Astrocyte of the spinal cord (primary cell): ENCODE results near the gene CD109.
"Not testable (repeated sequence)": the region's sequence is repeated elsewhere in the genome, so short reads cannot be mapped to it uniquely, and the experiment has no call there.

Experiments used
- DNase-seq: peaks from one replicate; pipeline ENCODE4 v3.0.0; 2011; ENCODE audit warnings: low read depth, low spot score
- H3K4me3 ChIP-seq: 2 replicates; pipeline ENCODE4 v1.5.1; 2011; ENCODE audit warnings: low read depth, mild to moderate bottlenecking, low read length, moderate library complexity
- in situ Hi-C: cut with HindIII; loops from 2 replicates; pipeline ENCODE4 v1.10.0; 2017; ENCODE audit warnings: low sequenced_read_pairs
- TF ChIP-seq, protein P1 (sequence below): IDR thresholded peaks from 2 replicates; pipeline ENCODE4 v1.5.1; 2012; ENCODE audit warnings: low read depth, mild to moderate bottlenecking, low read length, inconsistent platforms

Gene CD109

DNA sequence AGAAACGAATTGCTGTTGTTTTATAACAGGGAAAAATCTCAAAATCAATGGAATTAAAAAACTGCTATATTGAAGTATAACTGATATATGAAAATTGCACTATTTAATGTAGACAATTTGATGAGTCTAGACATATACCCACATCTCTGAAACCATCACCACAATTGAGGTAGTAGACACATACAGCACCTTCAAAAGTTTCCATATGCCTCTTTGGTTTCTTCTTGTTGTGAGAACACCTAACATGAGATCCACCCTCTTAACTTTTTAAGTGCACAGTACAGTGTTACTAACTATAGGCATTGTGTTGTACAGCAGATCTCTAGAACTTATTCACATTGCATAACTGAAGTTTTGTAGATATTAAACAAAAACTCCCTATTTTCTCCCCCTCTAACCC is 28.2 kb upstream of the CD109 start:
- H3K4me3 ChIP-seq = no peak overlapping the region
- TF ChIP-seq, protein P1, sequence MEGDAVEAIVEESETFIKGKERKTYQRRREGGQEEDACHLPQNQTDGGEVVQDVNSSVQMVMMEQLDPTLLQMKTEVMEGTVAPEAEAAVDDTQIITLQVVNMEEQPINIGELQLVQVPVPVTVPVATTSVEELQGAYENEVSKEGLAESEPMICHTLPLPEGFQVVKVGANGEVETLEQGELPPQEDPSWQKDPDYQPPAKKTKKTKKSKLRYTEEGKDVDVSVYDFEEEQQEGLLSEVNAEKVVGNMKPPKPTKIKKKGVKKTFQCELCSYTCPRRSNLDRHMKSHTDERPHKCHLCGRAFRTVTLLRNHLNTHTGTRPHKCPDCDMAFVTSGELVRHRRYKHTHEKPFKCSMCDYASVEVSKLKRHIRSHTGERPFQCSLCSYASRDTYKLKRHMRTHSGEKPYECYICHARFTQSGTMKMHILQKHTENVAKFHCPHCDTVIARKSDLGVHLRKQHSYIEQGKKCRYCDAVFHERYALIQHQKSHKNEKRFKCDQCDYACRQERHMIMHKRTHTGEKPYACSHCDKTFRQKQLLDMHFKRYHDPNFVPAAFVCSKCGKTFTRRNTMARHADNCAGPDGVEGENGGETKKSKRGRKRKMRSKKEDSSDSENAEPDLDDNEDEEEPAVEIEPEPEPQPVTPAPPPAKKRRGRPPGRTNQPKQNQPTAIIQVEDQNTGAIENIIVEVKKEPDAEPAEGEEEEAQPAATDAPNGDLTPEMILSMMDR = no peak
- DNase-seq = no peak
- in situ Hi-C loops = no loop called here

DNA sequence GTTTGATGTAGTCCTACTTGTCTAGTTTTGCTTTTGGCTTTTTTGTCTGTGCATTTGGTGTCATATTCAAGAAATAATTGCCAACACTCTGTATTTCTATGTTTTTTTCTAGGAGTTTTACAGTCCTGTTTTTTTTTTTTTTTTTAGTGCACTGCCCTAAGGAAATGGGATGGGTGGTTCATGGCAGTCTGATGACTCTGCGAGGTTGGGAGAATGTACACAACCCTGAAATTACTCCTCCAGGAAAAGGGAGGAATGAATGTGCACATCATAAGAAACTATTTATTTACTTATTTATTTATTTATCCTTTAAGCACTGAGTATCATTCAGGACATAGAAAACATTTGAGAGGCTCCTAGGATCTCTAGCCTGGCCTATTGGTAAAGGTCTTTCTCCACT is 27.0 kb upstream of the CD109 start:
- TF ChIP-seq, protein P1 = no peak
- in situ Hi-C loops = no loop called here
- no peak for DNase-seq
- H3K4me3 ChIP-seq = no peak overlapping the region

DNA sequence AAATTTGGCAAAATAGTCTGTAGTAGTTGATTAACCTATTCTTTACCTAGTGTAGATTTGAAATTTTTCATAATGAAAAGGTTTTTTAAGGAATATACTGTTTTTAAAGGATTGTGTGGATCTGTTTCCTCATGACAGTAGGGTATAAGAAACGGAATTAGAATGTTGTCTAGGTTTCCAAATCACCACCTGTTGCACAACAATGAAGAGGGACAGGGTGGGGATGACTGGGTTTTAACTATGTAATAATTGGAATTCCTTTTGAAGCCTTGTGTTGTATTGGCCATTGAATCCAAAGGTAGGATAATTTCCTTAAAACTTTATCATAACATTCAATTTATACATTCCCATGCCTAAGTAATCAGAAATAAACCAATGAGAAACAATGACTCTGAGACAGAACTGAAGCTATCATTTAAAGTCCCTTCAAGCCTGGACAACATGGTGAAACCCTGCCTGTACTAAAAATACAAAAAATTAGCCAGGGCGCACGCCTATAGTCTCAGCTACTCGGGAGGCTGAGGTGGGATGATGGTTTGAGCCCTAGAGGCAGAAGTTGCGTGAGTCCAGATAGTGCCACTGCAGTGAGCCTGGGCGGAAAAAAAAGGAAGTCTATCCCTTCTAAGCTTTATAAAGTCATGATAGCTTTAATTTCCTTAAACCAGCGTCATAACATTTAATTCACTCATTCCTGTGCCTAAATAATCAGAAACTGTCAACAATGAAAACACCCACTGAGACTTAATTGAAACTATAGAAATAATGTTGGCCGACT is 23.9 kb upstream of the CD109 start:
- in situ Hi-C loops = no loop called here
- TF ChIP-seq, protein P1 = no peak
- DNase-seq = no peak
- H3K4me3 ChIP-seq = no peak overlapping the region

DNA sequence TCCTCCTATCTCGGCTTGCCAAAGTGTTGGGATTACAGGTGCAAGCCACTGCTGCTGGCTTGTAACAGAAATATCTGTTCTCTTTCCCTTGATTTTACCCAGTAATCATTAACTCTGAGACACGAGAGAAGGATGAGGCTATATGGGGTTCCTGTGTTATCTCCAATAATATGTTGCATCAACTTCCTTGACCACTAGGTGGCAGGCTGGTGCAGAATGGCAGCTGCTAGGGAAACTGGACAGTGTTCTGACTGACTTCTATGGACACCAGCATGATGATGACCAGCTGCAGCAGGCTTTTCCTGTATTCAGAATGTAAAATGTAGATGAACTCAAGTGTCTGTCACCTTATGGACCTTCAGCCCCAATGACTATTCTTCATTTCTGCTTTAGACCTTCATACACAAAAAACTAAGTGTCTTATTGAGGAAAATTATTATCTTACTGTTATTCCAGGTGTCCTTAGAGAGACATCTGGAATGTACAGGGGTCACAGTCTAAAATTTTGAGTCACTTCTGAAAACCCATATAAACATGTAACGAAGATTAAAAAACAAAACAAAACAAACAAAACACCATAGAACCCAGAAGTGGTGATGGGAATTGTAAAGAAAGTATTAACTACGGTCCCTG is 20.4 kb upstream of the CD109 start:
- TF ChIP-seq, protein P1 = peak; percentile 86
- peak; percentile 78 for DNase-seq
- in situ Hi-C loops = no loop called here
- no peak overlapping the region for H3K4me3 ChIP-seq

DNA sequence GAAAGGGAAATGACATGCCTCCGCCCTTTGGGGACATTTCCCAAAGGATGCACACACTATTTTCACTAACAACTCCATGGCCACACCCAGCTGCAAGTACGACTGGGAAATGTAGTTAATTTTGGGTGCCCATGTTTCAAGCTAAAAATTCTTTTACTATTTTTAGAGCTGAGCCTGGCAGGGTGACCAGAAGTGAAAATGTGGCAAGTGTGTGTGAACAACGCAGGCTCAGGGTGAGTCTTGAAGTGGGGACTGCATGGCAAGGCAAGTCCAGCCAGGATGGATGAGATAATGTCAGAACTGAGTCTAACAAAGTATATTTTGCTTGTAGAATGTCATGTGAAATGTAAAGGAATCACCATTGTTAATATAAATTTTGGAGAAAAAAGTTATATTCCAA is 17.0 kb upstream of the CD109 start:
- in situ Hi-C loops = no loop called here
- no peak overlapping the region for H3K4me3 ChIP-seq
- TF ChIP-seq, protein P1 = no peak
- no peak for DNase-seq

DNA sequence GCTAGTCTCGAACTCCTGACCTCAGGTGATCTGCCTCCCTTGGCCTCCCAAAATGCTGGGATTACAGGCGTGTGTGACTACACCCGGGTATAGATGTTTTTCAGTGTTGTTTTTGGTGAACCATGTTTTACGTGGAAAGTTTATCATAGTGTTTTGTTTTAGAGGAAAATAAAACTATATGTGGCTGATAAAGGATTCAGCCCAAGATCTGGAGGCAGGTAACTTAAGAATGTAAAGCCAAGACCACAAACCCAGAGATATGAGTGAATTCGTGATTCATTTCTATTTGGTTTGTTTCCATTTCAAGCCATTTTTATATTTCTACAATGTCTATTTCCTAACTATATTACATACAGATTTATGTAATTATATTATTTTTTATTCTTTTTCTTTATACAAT is 16.2 kb upstream of the CD109 start:
- H3K4me3 ChIP-seq, in situ Hi-C loops, DNase-seq: not testable (repeated sequence)

DNA sequence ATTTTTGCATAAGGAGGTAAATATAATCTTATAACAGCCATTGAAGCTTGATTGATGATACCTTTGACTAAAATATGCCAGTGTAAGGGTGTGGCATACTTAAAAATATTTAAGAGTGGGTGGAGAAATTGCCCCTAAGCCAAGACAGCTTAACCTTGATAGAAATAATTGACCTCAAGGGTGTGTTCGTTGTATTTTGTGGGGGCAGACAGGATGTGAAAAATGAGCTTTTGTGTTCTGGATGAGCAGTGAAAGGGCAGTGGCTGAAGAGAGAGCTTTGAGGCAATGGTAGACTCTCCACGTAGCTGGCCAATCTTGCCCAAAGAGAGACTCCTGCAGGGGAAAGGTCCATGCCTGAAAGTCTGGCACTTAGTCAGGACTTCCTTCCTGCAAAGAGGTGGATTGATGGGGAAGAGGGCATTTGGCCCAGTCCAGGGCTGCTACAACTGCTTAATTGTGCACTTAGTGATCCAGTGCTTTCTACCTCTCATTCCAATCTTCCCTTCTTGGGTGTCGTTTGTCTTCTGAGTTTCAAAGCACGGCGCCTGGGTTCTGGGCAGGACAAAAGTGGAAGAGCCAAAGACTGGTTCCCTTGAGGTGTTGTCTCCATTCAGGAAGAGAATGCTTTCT is 15.6 kb upstream of the CD109 start:
- in situ Hi-C loops = no loop called here
- H3K4me3 ChIP-seq = no peak overlapping the region
- DNase-seq = no peak
- TF ChIP-seq, protein P1 = no peak

DNA sequence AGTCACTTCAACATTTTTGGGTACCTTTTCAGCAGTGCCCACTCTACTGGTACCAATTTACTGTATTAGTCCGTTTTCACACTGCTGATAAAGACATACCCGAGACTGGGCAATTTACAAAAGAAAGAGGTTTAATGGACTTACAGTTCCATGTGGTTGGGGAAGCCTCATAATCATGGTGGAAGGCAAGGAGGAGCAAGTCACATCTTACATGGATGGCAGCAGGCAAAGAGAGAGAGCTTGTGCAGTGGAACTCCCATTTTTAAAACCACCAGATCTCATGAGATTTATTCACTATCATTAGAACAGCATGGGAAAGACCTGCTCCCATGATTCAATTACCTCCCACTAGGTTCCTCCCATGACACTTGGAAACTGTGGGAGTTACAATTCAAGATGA is 12.4 kb upstream of the CD109 start:
- in situ Hi-C loops, H3K4me3 ChIP-seq, DNase-seq: not testable (repeated sequence)
